Retinal pigment epithelial cell (primary cell): ENCODE data around the gene RAI14.
A peak's percentile ranks its signal among the peaks of the same experiment; 100 is the strongest.

Experiments
- DNase-seq: peaks from one replicate; pipeline ENCODE4 v3.0.0-alpha.2; 2010; ENCODE audit warnings: low read depth
- H3K4me3 ChIP-seq: 2 replicates; pipeline ENCODE4 v1.5.1; 2011; ENCODE audit warnings: mild to moderate bottlenecking, low read length, control low read depth, moderate library complexity
- TF ChIP-seq, protein P1 (sequence below): conservative IDR thresholded peaks from 2 replicates; pipeline ENCODE4 v1.5.1; 2011; ENCODE audit warnings: low read depth, low read length, control low read depth, inconsistent platforms

The RAI14 gene

DNA sequence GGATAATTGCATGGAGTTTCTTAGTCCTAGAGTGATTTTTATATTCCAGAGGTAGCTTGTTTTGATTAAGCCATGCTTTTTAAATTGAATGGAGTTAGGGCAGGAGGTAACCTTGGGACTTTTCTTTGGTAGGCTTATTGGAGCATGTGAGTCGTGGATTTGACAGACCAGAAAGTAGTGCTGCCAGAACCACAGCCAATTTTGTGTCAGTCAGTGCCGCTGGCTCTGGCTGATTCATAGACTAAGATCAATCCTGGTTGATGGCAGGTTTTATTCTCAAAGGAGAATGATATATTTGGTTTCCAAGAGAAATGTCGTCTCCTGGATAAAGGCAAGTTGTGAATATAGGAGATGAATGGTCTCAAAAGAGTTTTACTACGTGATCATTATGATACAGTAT is 20.3 kb downstream of the RAI14 start:
- TF ChIP-seq, protein P1, sequence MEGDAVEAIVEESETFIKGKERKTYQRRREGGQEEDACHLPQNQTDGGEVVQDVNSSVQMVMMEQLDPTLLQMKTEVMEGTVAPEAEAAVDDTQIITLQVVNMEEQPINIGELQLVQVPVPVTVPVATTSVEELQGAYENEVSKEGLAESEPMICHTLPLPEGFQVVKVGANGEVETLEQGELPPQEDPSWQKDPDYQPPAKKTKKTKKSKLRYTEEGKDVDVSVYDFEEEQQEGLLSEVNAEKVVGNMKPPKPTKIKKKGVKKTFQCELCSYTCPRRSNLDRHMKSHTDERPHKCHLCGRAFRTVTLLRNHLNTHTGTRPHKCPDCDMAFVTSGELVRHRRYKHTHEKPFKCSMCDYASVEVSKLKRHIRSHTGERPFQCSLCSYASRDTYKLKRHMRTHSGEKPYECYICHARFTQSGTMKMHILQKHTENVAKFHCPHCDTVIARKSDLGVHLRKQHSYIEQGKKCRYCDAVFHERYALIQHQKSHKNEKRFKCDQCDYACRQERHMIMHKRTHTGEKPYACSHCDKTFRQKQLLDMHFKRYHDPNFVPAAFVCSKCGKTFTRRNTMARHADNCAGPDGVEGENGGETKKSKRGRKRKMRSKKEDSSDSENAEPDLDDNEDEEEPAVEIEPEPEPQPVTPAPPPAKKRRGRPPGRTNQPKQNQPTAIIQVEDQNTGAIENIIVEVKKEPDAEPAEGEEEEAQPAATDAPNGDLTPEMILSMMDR: no peak
- peak; percentile 76 for DNase-seq
- no peak overlapping the region for H3K4me3 ChIP-seq

DNA sequence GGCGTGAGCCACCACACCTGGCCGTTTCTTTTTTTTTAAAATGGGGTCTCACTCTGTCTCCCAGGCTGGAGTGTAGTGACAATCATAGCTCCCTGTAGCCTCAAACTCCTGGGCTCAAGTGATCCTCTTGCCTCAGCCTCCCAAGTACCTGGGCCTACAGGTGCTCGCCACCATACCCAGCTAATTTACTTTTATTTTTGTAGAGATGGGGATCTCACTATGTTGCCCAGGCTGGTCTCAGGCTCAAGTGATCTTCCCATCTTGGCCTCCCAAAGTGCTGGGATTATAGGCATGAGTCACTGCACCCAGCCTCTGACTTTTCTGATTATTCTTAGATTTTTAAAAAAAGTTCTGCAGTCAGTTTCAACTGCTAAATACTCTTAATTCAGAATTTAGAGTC is 21.3 kb downstream of the RAI14 start:
- TF ChIP-seq, protein P1: no peak
- no peak overlapping the region for H3K4me3 ChIP-seq
- no peak for DNase-seq

DNA sequence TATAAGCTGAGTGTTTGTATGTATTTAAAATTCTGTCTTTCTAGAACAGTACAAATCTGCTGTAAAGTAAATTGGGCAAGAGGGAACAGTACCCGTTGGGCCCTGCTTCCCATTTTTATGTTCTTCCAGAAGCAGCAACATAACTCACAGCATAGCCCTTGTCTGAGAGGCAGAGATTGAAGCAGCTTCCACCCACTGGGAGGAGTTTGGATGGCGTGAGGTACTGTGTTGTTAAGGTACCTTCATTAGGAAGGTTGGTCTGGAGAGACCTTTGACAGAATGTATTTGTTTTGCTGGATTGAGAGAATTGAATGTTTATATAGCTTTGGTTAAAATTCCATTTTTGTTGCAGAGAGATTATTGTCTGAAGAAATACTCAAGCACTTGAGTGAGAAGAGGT is 24.8 kb downstream of the RAI14 start:
- TF ChIP-seq, protein P1: no peak
- H3K4me3 ChIP-seq: no peak overlapping the region
- DNase-seq: no peak

DNA sequence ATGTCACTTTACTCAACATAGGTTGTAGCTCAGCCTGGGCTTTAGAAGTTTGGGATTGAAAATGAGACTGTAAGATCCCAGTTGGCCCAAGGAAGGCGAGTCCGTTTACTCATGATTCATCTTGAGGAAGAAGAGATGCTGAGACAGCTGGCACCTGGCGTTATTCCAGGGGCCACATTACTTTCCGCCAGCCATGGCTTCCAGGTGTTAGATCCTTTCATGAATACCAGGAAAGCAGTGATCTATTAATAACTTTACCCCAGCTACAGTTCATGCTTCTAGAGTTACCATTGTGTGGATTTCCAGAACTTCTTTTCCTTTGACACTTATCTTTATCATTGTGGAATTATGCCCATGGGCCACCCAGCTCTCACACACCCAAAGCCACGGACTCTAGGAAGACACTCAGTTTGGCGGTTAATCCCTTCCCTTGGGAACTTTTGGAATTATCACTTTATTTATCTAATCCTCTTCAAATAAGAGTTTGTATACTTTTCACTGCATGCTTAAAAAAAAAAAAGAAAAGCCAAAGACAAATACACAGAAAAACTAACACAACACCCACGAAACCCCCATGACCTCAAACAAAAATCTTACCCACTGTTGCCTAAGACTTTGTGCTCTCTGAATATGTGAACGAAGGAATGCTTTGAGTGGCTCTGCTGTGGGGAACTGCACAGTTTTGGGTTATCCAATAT is 26.9 kb downstream of the RAI14 start:
- DNase-seq: no peak
- no peak overlapping the region for H3K4me3 ChIP-seq
- TF ChIP-seq, protein P1: no peak

DNA sequence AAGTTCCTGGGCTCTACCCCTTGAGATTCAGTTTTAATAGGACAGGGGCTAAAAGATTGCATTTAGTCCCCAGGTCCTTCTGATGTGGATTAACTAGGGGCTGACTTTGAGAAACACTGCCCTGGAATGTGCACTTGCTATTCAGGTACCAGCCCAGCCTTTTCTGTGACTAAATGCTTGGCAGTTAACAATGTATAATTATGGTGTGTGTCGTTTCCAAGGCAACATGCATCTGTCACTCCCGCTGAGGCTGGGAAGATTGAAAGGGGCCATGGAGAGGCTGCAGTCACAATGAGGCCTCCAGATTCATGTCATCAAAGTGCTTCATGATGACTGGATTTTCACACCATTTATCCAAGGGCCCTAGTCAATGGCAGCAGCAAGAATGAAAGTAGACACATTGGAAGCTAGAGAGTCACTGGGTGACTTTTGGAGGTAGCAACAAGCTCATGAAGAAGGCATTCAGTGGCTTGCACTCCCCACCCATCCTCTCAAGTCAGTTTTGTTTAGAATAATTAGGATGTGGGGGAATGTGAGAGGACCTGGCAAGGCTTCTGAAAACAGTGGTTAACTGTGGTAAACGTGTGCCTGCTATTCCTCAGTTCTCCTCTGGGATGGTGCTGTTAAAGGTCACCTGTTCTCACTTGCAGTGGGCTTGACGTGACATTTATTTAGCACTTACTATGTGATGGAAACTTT is 28.3 kb downstream of the RAI14 start:
- TF ChIP-seq, protein P1: no peak
- peak; percentile 89 for DNase-seq
- H3K4me3 ChIP-seq: no peak overlapping the region

DNA sequence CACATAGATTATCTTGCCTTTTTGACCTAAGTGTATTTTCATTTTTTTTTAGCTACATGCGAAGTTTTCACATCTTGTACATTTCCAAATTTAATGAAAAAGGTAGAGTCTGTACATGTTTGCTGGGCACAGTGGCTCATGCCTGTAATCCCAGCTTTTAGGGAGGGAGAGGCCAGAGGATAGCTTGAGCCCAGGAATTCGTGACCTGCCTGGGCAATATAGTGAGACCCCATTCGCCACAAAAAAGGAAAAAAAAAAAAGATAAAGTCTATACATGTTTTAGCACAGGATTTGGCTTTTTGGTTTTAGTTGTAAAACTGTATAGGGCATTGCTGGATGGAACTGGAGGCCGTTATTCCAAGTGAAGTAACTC is 28.8 kb downstream of the RAI14 start:
- DNase-seq: no peak
- H3K4me3 ChIP-seq: no peak overlapping the region
- TF ChIP-seq, protein P1: no peak
